ENCODE results near the gene B3GNT5.

DNA sequence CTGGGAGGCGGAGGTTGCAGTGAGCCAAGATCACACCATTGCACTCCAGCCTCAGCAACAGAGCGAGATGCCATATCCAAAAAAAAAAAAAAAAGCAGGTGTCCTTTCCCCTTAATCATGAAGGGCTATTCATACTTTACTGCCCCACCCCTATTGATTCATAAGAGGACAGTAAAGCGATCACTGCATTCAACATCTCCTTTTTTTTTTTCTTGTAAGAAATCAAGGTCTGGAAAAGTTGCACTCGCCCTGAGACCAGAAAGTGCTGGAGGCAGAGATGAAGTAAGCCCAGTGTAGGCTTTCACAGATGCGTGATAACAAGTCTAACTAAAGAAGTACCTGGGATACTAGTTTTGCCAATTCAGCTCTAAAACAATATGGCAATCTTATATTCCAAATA is 24.2 kb downstream of the B3GNT5 start:
- TF ChIP-seq, protein P1, sequence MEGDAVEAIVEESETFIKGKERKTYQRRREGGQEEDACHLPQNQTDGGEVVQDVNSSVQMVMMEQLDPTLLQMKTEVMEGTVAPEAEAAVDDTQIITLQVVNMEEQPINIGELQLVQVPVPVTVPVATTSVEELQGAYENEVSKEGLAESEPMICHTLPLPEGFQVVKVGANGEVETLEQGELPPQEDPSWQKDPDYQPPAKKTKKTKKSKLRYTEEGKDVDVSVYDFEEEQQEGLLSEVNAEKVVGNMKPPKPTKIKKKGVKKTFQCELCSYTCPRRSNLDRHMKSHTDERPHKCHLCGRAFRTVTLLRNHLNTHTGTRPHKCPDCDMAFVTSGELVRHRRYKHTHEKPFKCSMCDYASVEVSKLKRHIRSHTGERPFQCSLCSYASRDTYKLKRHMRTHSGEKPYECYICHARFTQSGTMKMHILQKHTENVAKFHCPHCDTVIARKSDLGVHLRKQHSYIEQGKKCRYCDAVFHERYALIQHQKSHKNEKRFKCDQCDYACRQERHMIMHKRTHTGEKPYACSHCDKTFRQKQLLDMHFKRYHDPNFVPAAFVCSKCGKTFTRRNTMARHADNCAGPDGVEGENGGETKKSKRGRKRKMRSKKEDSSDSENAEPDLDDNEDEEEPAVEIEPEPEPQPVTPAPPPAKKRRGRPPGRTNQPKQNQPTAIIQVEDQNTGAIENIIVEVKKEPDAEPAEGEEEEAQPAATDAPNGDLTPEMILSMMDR (IDR thresholded peaks at IDR 0.05), result no peak
- TF ChIP-seq POLR2AphosphoS5 (IDR thresholded peaks at IDR 0.05; ENCODE audit: low read depth, low read length) (no peak), SIN3A (IDR thresholded peaks at IDR 0.05; ENCODE audit: borderline replicate concordance, insufficient read depth, low read depth, low read length) (no peak)

All from Panc1 (cell line).